CD4-positive, alpha-beta T cell (primary cell): Measurements from ENCODE around the gene FAM186B. TPM values are rescaled to one million over a fixed set of nuclear protein-coding genes. Genes with fewer than 3 reads are reported as not detected.

Source experiments
- ATAC-seq: fragments of 200-7000 bp; cut with Tn5 transposase; one replicate; pipeline ENCODE4 v1.10.0; 2022; ENCODE audit warnings: mild to moderate bottlenecking; ENCODE audit not compliant: poor library complexity
- CTCF ChIA-PET: fragments of 350-600 bp; sonication (Branson Sonifier 250); formaldehyde crosslinking; loops from one replicate; lab custom pipeline; 2021; ENCODE audit warnings: antibody characterized with exemption, inconsistent platforms; lab: Charles Lee
- POLR2A ChIA-PET: fragments of 350-600 bp; sonication (Branson Sonifier 250); formaldehyde crosslinking; loops from one replicate; lab custom pipeline; 2021; ENCODE audit warnings: antibody characterized with exemption, inconsistent platforms; lab: Charles Lee
- DNase-seq, 14 experiments: peaks; one replicate each; pipeline ENCODE4 v3.0.0-alpha.2; 2013 to 2020; ENCODE audit warnings: mixed read lengths in 2 of 14
- H3K27ac ChIP-seq, 2 donors: one replicate each; pipeline versions ENCODE4 v1.5.1 to v1.7.0; 2013; ENCODE audit warnings: low read length in 2 of 2, low read depth in 1 of 2, mild to moderate bottlenecking in 1 of 2
- H3K27me3 ChIP-seq, 2 experiments: 1 replicate in 1 of 2; 2 replicates in 1 of 2; pipeline versions ENCODE4 v1.6.1 to v1.7.0; 2013; ENCODE audit warnings: low read length in 2 of 2, control low read depth in 1 of 2, mild to moderate bottlenecking in 1 of 2, moderate library complexity in 1 of 2; ENCODE audit not compliant: insufficient read depth in 2 of 2, control insufficient read depth in 1 of 2
- H3K36me3 ChIP-seq: one replicate; pipeline ENCODE4 v1.6.1; 2013; ENCODE audit warnings: low read length, control low read depth; ENCODE audit not compliant: insufficient read depth
- H3K4me1 ChIP-seq: one replicate; pipeline ENCODE4 v1.6.1; 2013; ENCODE audit warnings: low read length, control low read depth; ENCODE audit not compliant: insufficient read depth
- H3K4me3 ChIP-seq: one replicate; pipeline ENCODE4 v1.5.1; 2013; ENCODE audit warnings: mild to moderate bottlenecking, low read length, moderate library complexity
- H3K9me3 ChIP-seq, 2 experiments: 1 replicate in 1 of 2; 2 replicates in 1 of 2; pipeline versions ENCODE4 v1.6.1 to v1.7.0; 2013; ENCODE audit warnings: low read length in 2 of 2, mild to moderate bottlenecking in 2 of 2, control low read depth in 1 of 2, moderate library complexity in 1 of 2; ENCODE audit not compliant: control insufficient read depth in 1 of 2, insufficient read depth in 1 of 2
- H3K27ac Mint-ChIP-seq: one replicate; pipeline ENCODE4 v1.8.0; 2020; ENCODE audit warnings: mixed read lengths
- H3K27me3 Mint-ChIP-seq: one replicate; pipeline ENCODE4 v1.8.0; 2021; ENCODE audit warnings: mixed read lengths
- H3K36me3 Mint-ChIP-seq: one replicate; pipeline ENCODE4 v1.8.0; 2021; ENCODE audit warnings: low read depth, mixed read lengths
- H3K4me1 Mint-ChIP-seq: one replicate; pipeline ENCODE4 v1.8.0; 2021; ENCODE audit warnings: low read depth, mixed read lengths
- H3K4me3 Mint-ChIP-seq: one replicate; pipeline ENCODE4 v1.8.0; 2020; ENCODE audit warnings: mild to moderate bottlenecking, mixed read lengths
- H3K9me3 Mint-ChIP-seq: one replicate; pipeline ENCODE4 v1.8.0; 2020; ENCODE audit warnings: mixed read lengths
- intact Hi-C, 2 experiments: fragments of 100-400 bp; cut with DNase I in 1 of 2; cut with micrococcal nuclease in 1 of 2; formaldehyde crosslinking; loops; one replicate each; pipeline versions ENCODE4 v1.15.1 to v1.9.0; 2023 to 2025; cut with DNase I, micrococcal nuclease
- total RNA-seq, 174 experiments: library from RNA in 2 of 174; stranded (reverse) in 2 of 174; gene quantifications; one replicate each; pipeline ENCODE4 v1.2.3 and lab custom pipeline; 2021 to 2026
- TF ChIP-seq, protein P1 (sequence below): fragments of 200-600 bp; IDR thresholded peaks from one replicate; pipeline ENCODE4 v1.8.0; 2022; ENCODE audit warnings: antibody characterized with exemption, mild to moderate bottlenecking

The FAM186B gene
- total RNA-seq, 2 experiments from 2014 or later = 0.64 to 0.74 TPM

DNA sequence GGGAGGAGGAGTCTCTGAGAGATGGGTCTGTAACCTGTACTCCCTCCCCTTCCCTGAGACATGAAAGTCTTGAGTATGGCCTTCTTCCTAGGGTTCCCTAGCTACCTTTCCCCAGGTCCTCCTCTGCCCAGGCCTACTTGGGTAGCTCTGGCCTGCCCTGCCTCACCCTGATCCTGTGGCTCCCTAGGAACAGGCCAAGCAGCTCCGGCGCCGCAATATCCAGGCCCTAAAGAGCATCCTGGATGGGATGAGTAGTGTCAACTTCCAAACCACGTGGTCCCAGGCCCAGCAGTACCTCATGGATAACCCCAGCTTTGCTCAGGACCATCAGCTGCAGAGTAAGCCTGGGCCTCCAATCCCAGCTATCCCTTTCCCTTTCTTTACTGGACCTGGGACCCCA, 30.2 kb upstream of the FAM186B start:
- Mint-ChIP-seq H3K27me3 (no peaks in the 10 kb centered on the region), H3K4me3 (no peak overlapping the region), H3K36me3 (no peaks in the 10 kb centered on the region), H3K9me3 (no peaks in the 10 kb centered on the region), H3K4me1 (peaks cover 25% of the 10 kb centered on the region), H3K27ac (no peak overlapping the region)
- ChIA-PET CTCF (interaction anchor here (1.7 to 3.7 kb wide), 6 partner anchors 8 to 127 kb away, joined by 4 to 26 read pairs (median 8); partner anchors contain the start of genes FMNL3 and PRPF40B), POLR2A (interaction anchor here (1.7 to 3.6 kb wide), 2 partner anchors 13 to 35 kb away, joined by 3 to 16 read pairs; partner anchors contain the start of gene PRPF40B)
- intact Hi-C loops = loop anchor here in 1 of 2 experiments (2.0 to 5.0 kb wide), 2 partner anchors 71 to 202 kb away; partner anchors contain the start of gene FMNL3
- no peak overlapping the region for H3K4me3 ChIP-seq
- TF ChIP-seq, protein P1, sequence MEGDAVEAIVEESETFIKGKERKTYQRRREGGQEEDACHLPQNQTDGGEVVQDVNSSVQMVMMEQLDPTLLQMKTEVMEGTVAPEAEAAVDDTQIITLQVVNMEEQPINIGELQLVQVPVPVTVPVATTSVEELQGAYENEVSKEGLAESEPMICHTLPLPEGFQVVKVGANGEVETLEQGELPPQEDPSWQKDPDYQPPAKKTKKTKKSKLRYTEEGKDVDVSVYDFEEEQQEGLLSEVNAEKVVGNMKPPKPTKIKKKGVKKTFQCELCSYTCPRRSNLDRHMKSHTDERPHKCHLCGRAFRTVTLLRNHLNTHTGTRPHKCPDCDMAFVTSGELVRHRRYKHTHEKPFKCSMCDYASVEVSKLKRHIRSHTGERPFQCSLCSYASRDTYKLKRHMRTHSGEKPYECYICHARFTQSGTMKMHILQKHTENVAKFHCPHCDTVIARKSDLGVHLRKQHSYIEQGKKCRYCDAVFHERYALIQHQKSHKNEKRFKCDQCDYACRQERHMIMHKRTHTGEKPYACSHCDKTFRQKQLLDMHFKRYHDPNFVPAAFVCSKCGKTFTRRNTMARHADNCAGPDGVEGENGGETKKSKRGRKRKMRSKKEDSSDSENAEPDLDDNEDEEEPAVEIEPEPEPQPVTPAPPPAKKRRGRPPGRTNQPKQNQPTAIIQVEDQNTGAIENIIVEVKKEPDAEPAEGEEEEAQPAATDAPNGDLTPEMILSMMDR = no peak
- no peak overlapping the region for H3K27ac ChIP-seq
- no peaks in the 10 kb centered on the region for H3K27me3 ChIP-seq
- H3K4me1 ChIP-seq = peaks cover 19% of the 10 kb centered on the region
- no peak for DNase-seq
- no peak for ATAC-seq
- peaks cover 3% of the 10 kb centered on the region for H3K36me3 ChIP-seq
- H3K9me3 ChIP-seq = no peaks in the 10 kb centered on the region

DNA sequence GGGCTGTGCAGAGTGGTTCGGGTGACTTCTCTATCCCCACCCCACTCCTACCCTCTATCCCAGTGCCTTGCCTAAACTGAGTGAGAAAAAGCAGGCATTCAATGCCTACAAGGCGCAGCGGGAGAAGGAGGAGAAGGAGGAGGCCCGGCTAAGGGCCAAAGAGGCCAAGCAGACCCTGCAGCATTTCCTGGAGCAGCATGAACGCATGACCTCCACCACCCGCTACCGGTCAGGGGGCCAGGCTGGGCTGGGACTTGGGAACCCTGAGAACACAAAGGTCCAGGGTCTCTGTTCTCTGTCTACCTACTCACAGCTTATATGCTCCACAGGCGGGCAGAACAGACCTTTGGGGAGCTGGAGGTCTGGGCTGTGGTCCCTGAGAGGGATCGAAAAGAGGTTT, 29.6 kb upstream of the FAM186B start:
- H3K27ac Mint-ChIP-seq = no peak overlapping the region
- intact Hi-C loops = loop anchor here in 1 of 2 experiments (5.0 kb wide), 1 partner anchor 202 kb away; no protein-coding TSS in a partner anchor

DNA sequence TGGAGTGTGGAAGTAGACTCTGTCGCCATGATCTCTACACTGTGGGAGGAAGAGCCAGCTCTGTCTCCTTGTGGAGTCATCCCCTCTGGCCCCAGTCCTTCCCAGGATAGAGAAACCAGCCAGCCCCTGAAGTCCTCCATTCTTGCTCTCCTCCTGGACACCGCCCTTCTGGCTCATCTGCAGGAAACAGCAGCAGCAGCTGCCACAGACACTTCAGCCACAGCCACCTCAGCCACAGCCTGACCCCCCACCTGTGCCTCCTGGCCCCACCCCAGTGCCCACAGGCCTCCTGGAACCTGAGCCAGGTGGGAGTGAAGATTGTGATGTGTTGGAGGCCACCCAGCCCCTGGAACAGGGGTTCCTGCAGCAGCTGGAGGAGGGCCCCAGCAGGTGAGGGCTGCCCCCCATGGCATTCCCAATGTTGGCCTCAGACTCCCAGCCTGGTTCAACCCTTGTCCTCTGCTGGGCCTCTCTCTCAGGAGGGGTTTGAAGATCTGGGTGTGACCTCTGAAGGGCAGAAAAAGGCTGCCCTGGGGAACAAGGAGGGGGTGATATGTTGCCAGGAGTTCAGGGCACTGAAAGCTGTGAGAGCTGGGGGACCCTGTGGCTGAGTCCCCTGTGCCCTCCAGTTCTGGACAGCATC, 28.4 kb upstream of the FAM186B start:
- H3K27me3 ChIP-seq = no peaks in the 10 kb centered on the region
- no peak overlapping the region for H3K27ac Mint-ChIP-seq
- no peaks in the 10 kb centered on the region for H3K9me3 Mint-ChIP-seq
- TF ChIP-seq, protein P1 = no peak
- H3K4me3 Mint-ChIP-seq = no peak overlapping the region
- peaks cover 19% of the 10 kb centered on the region for H3K4me1 ChIP-seq
- no peak overlapping the region for H3K4me3 ChIP-seq
- DNase-seq (no peak), ATAC-seq (no peak)
- H3K36me3 Mint-ChIP-seq = no peaks in the 10 kb centered on the region
- no peak overlapping the region for H3K27ac ChIP-seq
- no peaks in the 10 kb centered on the region for H3K9me3 ChIP-seq
- ChIA-PET POLR2A (interaction anchor here (1.3 to 2.7 kb wide), 2 partner anchors 10 to 108 kb away, joined by 3 to 11 read pairs; partner anchors contain the start of genes PRPF40B and TMBIM6), CTCF (no interaction called here)
- peaks cover 19% of the 10 kb centered on the region for H3K4me1 Mint-ChIP-seq
- intact Hi-C loops = no loop called here
- no peaks in the 10 kb centered on the region for H3K27me3 Mint-ChIP-seq
- no peaks in the 10 kb centered on the region for H3K36me3 ChIP-seq

More for the DNA sequence above, 29.6 kb upstream of the FAM186B start:
- peaks cover 19% of the 10 kb centered on the region for H3K4me1 ChIP-seq
- H3K4me3 Mint-ChIP-seq = no peak overlapping the region
- DNase-seq (no peak), ATAC-seq (no peak)
- no peaks in the 10 kb centered on the region for H3K9me3 Mint-ChIP-seq
- H3K27me3 ChIP-seq = no peaks in the 10 kb centered on the region
- no peak overlapping the region for H3K27ac ChIP-seq
- TF ChIP-seq, protein P1 = no peak
- CTCF ChIA-PET = interaction anchor here (1.7 kb wide), 1 partner anchor 72 kb away, joined by 4 read pairs; the partner anchor contains the start of gene FMNL3
- H3K4me3 ChIP-seq = no peak overlapping the region
- H3K4me1 Mint-ChIP-seq = peaks cover 25% of the 10 kb centered on the region
- no peaks in the 10 kb centered on the region for H3K36me3 Mint-ChIP-seq
- no peaks in the 10 kb centered on the region for H3K27me3 Mint-ChIP-seq
- no peaks in the 10 kb centered on the region for H3K36me3 ChIP-seq
- H3K9me3 ChIP-seq = no peaks in the 10 kb centered on the region
- POLR2A ChIA-PET = interaction anchor here (3.6 kb wide), 1 partner anchor 12 kb away, joined by 16 read pairs; the partner anchor contains the start of gene PRPF40B
